Activated naive CD4-positive, alpha-beta T cell treated with anti-CD3 and anti-CD28 coated beads, Interleukin-2, amount 50 U/mL, for 24 hours (primary cell): ENCODE measurements around the gene TNNC1.

Source experiments
- H3K27ac Mint-ChIP-seq: one replicate; pipeline ENCODE4 v1.8.0; 2021; ENCODE audit warnings: mild to moderate bottlenecking, mixed read lengths
- H3K27me3 Mint-ChIP-seq: one replicate; pipeline ENCODE4 v1.8.0; 2021; ENCODE audit warnings: mixed read lengths
- H3K36me3 Mint-ChIP-seq: one replicate; pipeline ENCODE4 v1.8.0; 2021; ENCODE audit warnings: mixed read lengths
- H3K4me1 Mint-ChIP-seq: one replicate; pipeline ENCODE4 v1.8.0; 2021; ENCODE audit warnings: mixed read lengths
- H3K4me3 Mint-ChIP-seq: one replicate; pipeline ENCODE4 v1.8.0; 2021; ENCODE audit warnings: mild to moderate bottlenecking, mixed read lengths
- H3K9me3 Mint-ChIP-seq: one replicate; pipeline ENCODE4 v1.8.0; 2021; ENCODE audit warnings: mixed read lengths

Gene TNNC1

GRCh38 chr3:52488746-52489145 lies 34.9 kb upstream of the TNNC1 start:
- Mint-ChIP-seq H3K9me3 (no peaks in the 10 kb centered on the region), H3K27ac (no peak overlapping the region), H3K4me3 (no peak overlapping the region), H3K4me1 (no peaks in the 10 kb centered on the region), H3K27me3 (no peaks in the 10 kb centered on the region), H3K36me3 (peaks cover 2% of the 10 kb centered on the region)

- Mint-ChIP-seq H3K27me3 (no peaks in the 10 kb centered on the region), H3K9me3 (no peaks in the 10 kb centered on the region)
Measured at GRCh38 chr3:52487788-52488691, 34.2 kb upstream of the TNNC1 start.

GRCh38 chr3:52487050-52487787 lies 33.4 kb upstream of the TNNC1 start:
- Mint-ChIP-seq H3K4me3 (no peak overlapping the region), H3K4me1 (no peaks in the 10 kb centered on the region), H3K36me3 (peaks cover 2% of the 10 kb centered on the region), H3K27me3 (no peaks in the 10 kb centered on the region), H3K27ac (no peak overlapping the region), H3K9me3 (no peaks in the 10 kb centered on the region)

More at GRCh38 chr3:52487788-52488691, 34.2 kb upstream of the TNNC1 start:
- H3K4me1 Mint-ChIP-seq, result no peaks in the 10 kb centered on the region
- peaks cover 2% of the 10 kb centered on the region for H3K36me3 Mint-ChIP-seq
- no peak overlapping the region for H3K27ac Mint-ChIP-seq
- H3K4me3 Mint-ChIP-seq, result no peak overlapping the region

GRCh38 chr3:52484680-52485461 lies 31.0 kb upstream of the TNNC1 start:
- Mint-ChIP-seq H3K27ac (peak overlapping the region; percentile 70), H3K36me3 (peaks cover 5% of the 10 kb centered on the region), H3K4me3 (no peak overlapping the region), H3K9me3 (no peaks in the 10 kb centered on the region), H3K4me1 (no peaks in the 10 kb centered on the region), H3K27me3 (no peaks in the 10 kb centered on the region)

- H3K27ac Mint-ChIP-seq, result no peak overlapping the region
- no peaks in the 10 kb centered on the region for H3K27me3 Mint-ChIP-seq
- H3K36me3 Mint-ChIP-seq, result peaks cover 8% of the 10 kb centered on the region
- no peaks in the 10 kb centered on the region for H3K9me3 Mint-ChIP-seq
- no peak overlapping the region for H3K4me3 Mint-ChIP-seq
- H3K4me1 Mint-ChIP-seq, result no peaks in the 10 kb centered on the region
Measured at GRCh38 chr3:52483577-52484381, 29.9 kb upstream of the TNNC1 start.

GRCh38 chr3:52483081-52483480 lies 29.2 kb upstream of the TNNC1 start:
- Mint-ChIP-seq H3K36me3 (peaks cover 8% of the 10 kb centered on the region), H3K27ac (no peak overlapping the region), H3K27me3 (no peaks in the 10 kb centered on the region), H3K9me3 (no peaks in the 10 kb centered on the region), H3K4me3 (no peak overlapping the region), H3K4me1 (no peaks in the 10 kb centered on the region)

GRCh38 chr3:52481819-52482521 lies 28.1 kb upstream of the TNNC1 start:
- Mint-ChIP-seq H3K4me1 (no peaks in the 10 kb centered on the region), H3K27me3 (no peaks in the 10 kb centered on the region), H3K4me3 (no peak overlapping the region), H3K36me3 (peaks cover 6% of the 10 kb centered on the region), H3K27ac (no peak overlapping the region), H3K9me3 (no peaks in the 10 kb centered on the region)

GRCh38 chr3:52480768-52481715 lies 27.2 kb upstream of the TNNC1 start:
- Mint-ChIP-seq H3K27ac (no peak overlapping the region), H3K9me3 (no peaks in the 10 kb centered on the region), H3K36me3 (peaks cover 6% of the 10 kb centered on the region), H3K27me3 (no peaks in the 10 kb centered on the region), H3K4me1 (no peaks in the 10 kb centered on the region), H3K4me3 (no peak overlapping the region)

GRCh38 chr3:52479877-52480575 lies 26.2 kb upstream of the TNNC1 start:
- H3K4me1 Mint-ChIP-seq, result no peaks in the 10 kb centered on the region
- H3K4me3 Mint-ChIP-seq, result no peak overlapping the region
- no peak overlapping the region for H3K27ac Mint-ChIP-seq
- no peaks in the 10 kb centered on the region for H3K9me3 Mint-ChIP-seq
- no peaks in the 10 kb centered on the region for H3K27me3 Mint-ChIP-seq
- peaks cover 6% of the 10 kb centered on the region for H3K36me3 Mint-ChIP-seq

GRCh38 chr3:52479037-52479876 lies 25.4 kb upstream of the TNNC1 start:
- H3K27me3 Mint-ChIP-seq, result no peaks in the 10 kb centered on the region
- H3K36me3 Mint-ChIP-seq, result peaks cover 6% of the 10 kb centered on the region
- no peaks in the 10 kb centered on the region for H3K9me3 Mint-ChIP-seq
- no peaks in the 10 kb centered on the region for H3K4me1 Mint-ChIP-seq
- H3K4me3 Mint-ChIP-seq, result no peak overlapping the region
- no peak overlapping the region for H3K27ac Mint-ChIP-seq

GRCh38 chr3:52477796-52478095 lies 23.9 kb upstream of the TNNC1 start:
- Mint-ChIP-seq H3K4me3 (no peak overlapping the region), H3K27ac (no peak overlapping the region), H3K36me3 (peaks cover 6% of the 10 kb centered on the region), H3K9me3 (no peaks in the 10 kb centered on the region), H3K4me1 (no peaks in the 10 kb centered on the region), H3K27me3 (no peaks in the 10 kb centered on the region)

- H3K27ac Mint-ChIP-seq, result no peak overlapping the region
- no peaks in the 10 kb centered on the region for H3K4me1 Mint-ChIP-seq
- no peaks in the 10 kb centered on the region for H3K9me3 Mint-ChIP-seq
- no peak overlapping the region for H3K4me3 Mint-ChIP-seq
- H3K36me3 Mint-ChIP-seq, result peaks cover 6% of the 10 kb centered on the region
- H3K27me3 Mint-ChIP-seq, result no peaks in the 10 kb centered on the region
Measured at GRCh38 chr3:52477076-52477795, 23.4 kb upstream of the TNNC1 start.
